Adrenal gland (tissue), 5 donors: ENCODE data around the gene ARV1.

ENCODE experiments used
- POLR2A ChIP-seq, 2 donors: fragments of 450-650 bp; IDR thresholded peaks; one replicate each; pipeline ENCODE4 v1.6.1; 2017; ENCODE audit warnings: antibody characterized with exemption in 2 of 2, mild to moderate bottlenecking in 2 of 2, moderate library complexity in 1 of 2
- TF ChIP-seq, protein P1 (sequence below), 6 experiments: fragments of 450-650 bp in 4 of 6; fragments of 200-600 bp in 2 of 6; sonication (generic) in 1 of 6; IDR thresholded peaks; 1 replicate in 5 of 6; 2 replicates in 1 of 6; pipeline versions ENCODE4 v1.5.1 to v1.8.0; 2016 to 2021; ENCODE audit warnings: antibody characterized with exemption in 6 of 6, mild to moderate bottlenecking in 2 of 6, moderate library complexity in 1 of 6
- donor health status: DM: no; HTN: no; CAD: no.

- TF ChIP-seq, protein P1, sequence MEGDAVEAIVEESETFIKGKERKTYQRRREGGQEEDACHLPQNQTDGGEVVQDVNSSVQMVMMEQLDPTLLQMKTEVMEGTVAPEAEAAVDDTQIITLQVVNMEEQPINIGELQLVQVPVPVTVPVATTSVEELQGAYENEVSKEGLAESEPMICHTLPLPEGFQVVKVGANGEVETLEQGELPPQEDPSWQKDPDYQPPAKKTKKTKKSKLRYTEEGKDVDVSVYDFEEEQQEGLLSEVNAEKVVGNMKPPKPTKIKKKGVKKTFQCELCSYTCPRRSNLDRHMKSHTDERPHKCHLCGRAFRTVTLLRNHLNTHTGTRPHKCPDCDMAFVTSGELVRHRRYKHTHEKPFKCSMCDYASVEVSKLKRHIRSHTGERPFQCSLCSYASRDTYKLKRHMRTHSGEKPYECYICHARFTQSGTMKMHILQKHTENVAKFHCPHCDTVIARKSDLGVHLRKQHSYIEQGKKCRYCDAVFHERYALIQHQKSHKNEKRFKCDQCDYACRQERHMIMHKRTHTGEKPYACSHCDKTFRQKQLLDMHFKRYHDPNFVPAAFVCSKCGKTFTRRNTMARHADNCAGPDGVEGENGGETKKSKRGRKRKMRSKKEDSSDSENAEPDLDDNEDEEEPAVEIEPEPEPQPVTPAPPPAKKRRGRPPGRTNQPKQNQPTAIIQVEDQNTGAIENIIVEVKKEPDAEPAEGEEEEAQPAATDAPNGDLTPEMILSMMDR (IDR thresholded peaks at IDR 0.05): no peak
- no peak for TF ChIP-seq POLR2A (IDR thresholded peaks at IDR 0.05)
Measured at GRCh38 chr1:231035799-231036198, 56.9 kb downstream of the ARV1 start.
